ENCODE data around the gene PYGO2. TPM values are rescaled to one million over a fixed set of nuclear protein-coding genes. Genes with fewer than 3 reads are reported as not detected.
A peak's percentile ranks its signal among the peaks of the same experiment; 100 is the strongest.

Gene PYGO2
- total RNA-seq, 2 donors from 2014 or later = 27.4 to 36.0 TPM

GRCh38 chr1:154968731-154969130, 7.1 kb upstream of the PYGO2 start:
- no peak for ATAC-seq
- no peak overlapping the region for H3K4me3 Mint-ChIP-seq
- no peaks in the 10 kb centered on the region for H3K9me3 Mint-ChIP-seq
- no peaks in the 10 kb centered on the region for H3K27me3 Mint-ChIP-seq
- H3K27ac Mint-ChIP-seq = peak overlapping the region; percentile 62 to 86
- peaks cover 3% of the 10 kb centered on the region for H3K36me3 Mint-ChIP-seq
- peaks cover 36 to 40% of the 10 kb centered on the region in 2 donors for H3K4me1 Mint-ChIP-seq (ENCODE audit: low read depth in 2 of 2)
- DNase-seq (ENCODE audit: low spot score) = no peak

- DNase-seq (ENCODE audit: low spot score) = no peak
- Mint-ChIP-seq H3K9me3 (no peaks in the 10 kb centered on the region), H3K27me3 (no peaks in the 10 kb centered on the region), H3K4me1 (ENCODE audit: low read depth in 2 of 2) (peaks cover 37 to 39% of the 10 kb centered on the region in 2 donors), H3K4me3 (no peak overlapping the region), H3K36me3 (peaks cover 6% of the 10 kb centered on the region), H3K27ac (no peak overlapping the region)
- ATAC-seq = no peak
These were observed 5.9 kb upstream of the PYGO2 start for GRCh38 chr1:154967331-154967950.

DNA sequence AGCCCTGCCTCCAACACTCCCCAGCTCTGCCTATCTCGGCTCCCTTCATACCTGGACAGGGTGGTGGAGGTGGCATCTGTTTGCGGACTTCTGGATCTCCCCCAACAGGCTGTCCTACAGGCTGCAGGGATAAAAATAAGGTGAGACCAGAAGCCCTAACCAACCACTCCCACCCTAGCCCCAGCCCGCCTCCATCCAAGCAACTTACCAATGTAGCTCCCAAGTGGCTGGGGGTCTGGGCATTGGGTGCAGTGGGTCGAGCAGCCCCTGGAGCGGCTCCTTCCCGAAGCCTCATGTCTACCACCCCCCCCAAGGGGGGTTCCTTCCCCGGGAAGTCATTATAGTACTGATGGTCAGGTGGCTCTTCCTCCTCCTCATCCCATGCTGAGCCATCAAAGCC, 4.5 kb upstream of the PYGO2 start:
- H3K4me3 Mint-ChIP-seq = no peak overlapping the region
- no peak for DNase-seq (ENCODE audit: low spot score)
- no peak for ATAC-seq
- no peaks in the 10 kb centered on the region for H3K27me3 Mint-ChIP-seq
- no peaks in the 10 kb centered on the region for H3K9me3 Mint-ChIP-seq
- H3K36me3 Mint-ChIP-seq = peaks cover 6% of the 10 kb centered on the region
- H3K27ac Mint-ChIP-seq = no peak overlapping the region
- peaks cover 32 to 34% of the 10 kb centered on the region in 2 donors for H3K4me1 Mint-ChIP-seq (ENCODE audit: low read depth in 2 of 2)

- ATAC-seq (no peak), DNase-seq (ENCODE audit: low spot score) (no peak)
- Mint-ChIP-seq H3K36me3 (peaks cover 6% of the 10 kb centered on the region), H3K27ac (peak overlapping the region in 1 of 2 donors; percentile 12), H3K9me3 (no peaks in the 10 kb centered on the region), H3K4me1 (ENCODE audit: low read depth in 2 of 2) (peaks cover 30 to 35% of the 10 kb centered on the region in 2 donors), H3K4me3 (no peak overlapping the region), H3K27me3 (no peaks in the 10 kb centered on the region)
These were observed 2.8 kb upstream of the PYGO2 start for GRCh38 chr1:154964359-154964758.

GRCh38 chr1:154963643-154964042, 2.1 kb upstream of the PYGO2 start:
- Mint-ChIP-seq H3K4me3 (no peak overlapping the region), H3K9me3 (no peaks in the 10 kb centered on the region), H3K27ac (peak overlapping the region; percentile 12 to 31), H3K36me3 (peaks cover 6% of the 10 kb centered on the region), H3K27me3 (no peaks in the 10 kb centered on the region), H3K4me1 (ENCODE audit: low read depth in 2 of 2) (peaks cover 24 to 29% of the 10 kb centered on the region in 2 donors)
- no peak for DNase-seq (ENCODE audit: low spot score)
- no peak for ATAC-seq

- H3K9me3 Mint-ChIP-seq = no peaks in the 10 kb centered on the region
- H3K4me3 Mint-ChIP-seq = peak overlapping the region; percentile 87
- peaks cover 28 to 29% of the 10 kb centered on the region in 2 donors for H3K4me1 Mint-ChIP-seq (ENCODE audit: low read depth in 2 of 2)
- peaks cover 6% of the 10 kb centered on the region for H3K36me3 Mint-ChIP-seq
- DNase-seq (ENCODE audit: low spot score) = no peak
- H3K27ac Mint-ChIP-seq = peak overlapping the region; percentile 78 to 81
- no peaks in the 10 kb centered on the region for H3K27me3 Mint-ChIP-seq
- ATAC-seq = no peak
These were observed 1.3 kb upstream of the PYGO2 start for GRCh38 chr1:154962795-154963330.

GRCh38 chr1:154962156-154962749, 671 bp upstream of the PYGO2 start:
- H3K9me3 Mint-ChIP-seq = no peaks in the 10 kb centered on the region
- peaks cover 28 to 29% of the 10 kb centered on the region in 2 donors for H3K4me1 Mint-ChIP-seq (ENCODE audit: low read depth in 2 of 2)
- H3K27ac Mint-ChIP-seq = peak overlapping the region; percentile 78 to 81
- no peaks in the 10 kb centered on the region for H3K27me3 Mint-ChIP-seq
- DNase-seq (ENCODE audit: low spot score) = no peak
- ATAC-seq = peak in 1 of 2 donors; percentile 9
- peaks cover 6% of the 10 kb centered on the region for H3K36me3 Mint-ChIP-seq
- H3K4me3 Mint-ChIP-seq = peak overlapping the region; percentile 87

- no peak for DNase-seq (ENCODE audit: low spot score)
- ATAC-seq = no peak
These were observed 991 bp downstream of the PYGO2 start for GRCh38 chr1:154960446-154961136.

GRCh38 chr1:154959426-154959780, 2.2 kb downstream of the PYGO2 start:
- H3K4me1 Mint-ChIP-seq (ENCODE audit: low read depth in 2 of 2) = peaks cover 45 to 51% of the 10 kb centered on the region in 2 donors
- DNase-seq (ENCODE audit: low spot score) (no peak), ATAC-seq (no peak)
- peak overlapping the region; percentile 88 for H3K4me3 Mint-ChIP-seq
- H3K36me3 Mint-ChIP-seq = peaks cover 6% of the 10 kb centered on the region
- H3K27ac Mint-ChIP-seq = no peak overlapping the region
- H3K27me3 Mint-ChIP-seq = no peaks in the 10 kb centered on the region
- no peaks in the 10 kb centered on the region for H3K9me3 Mint-ChIP-seq

More at GRCh38 chr1:154960446-154961136, 991 bp downstream of the PYGO2 start:
- no peaks in the 10 kb centered on the region for H3K9me3 Mint-ChIP-seq
- H3K27me3 Mint-ChIP-seq = no peaks in the 10 kb centered on the region
- peak overlapping the region; percentile 88 for H3K4me3 Mint-ChIP-seq
- peaks cover 36 to 39% of the 10 kb centered on the region in 2 donors for H3K4me1 Mint-ChIP-seq (ENCODE audit: low read depth in 2 of 2)
- peaks cover 6% of the 10 kb centered on the region for H3K36me3 Mint-ChIP-seq
- peak overlapping the region; percentile 81 to 84 for H3K27ac Mint-ChIP-seq

- Mint-ChIP-seq H3K9me3 (no peaks in the 10 kb centered on the region), H3K27me3 (no peaks in the 10 kb centered on the region), H3K4me1 (ENCODE audit: low read depth in 2 of 2) (peaks cover 48 to 54% of the 10 kb centered on the region in 2 donors), H3K36me3 (peaks cover 4% of the 10 kb centered on the region), H3K27ac (no peak overlapping the region), H3K4me3 (peak overlapping the region; percentile 17)
- DNase-seq (ENCODE audit: low spot score) (no peak), ATAC-seq (no peak)
These were observed 2.7 kb downstream of the PYGO2 start for GRCh38 chr1:154958681-154959425.

GRCh38 chr1:154958036-154958435, 3.5 kb downstream of the PYGO2 start:
- H3K4me1 Mint-ChIP-seq (ENCODE audit: low read depth in 2 of 2) = peaks cover 51 to 56% of the 10 kb centered on the region in 2 donors
- H3K27ac Mint-ChIP-seq = peak overlapping the region in 1 of 2 donors; percentile 94
- no peak overlapping the region for H3K4me3 Mint-ChIP-seq
- H3K27me3 Mint-ChIP-seq = no peaks in the 10 kb centered on the region
- H3K9me3 Mint-ChIP-seq = no peaks in the 10 kb centered on the region
- no peaks in the 10 kb centered on the region for H3K36me3 Mint-ChIP-seq
- DNase-seq (ENCODE audit: low spot score) (no peak), ATAC-seq (no peak)

DNA sequence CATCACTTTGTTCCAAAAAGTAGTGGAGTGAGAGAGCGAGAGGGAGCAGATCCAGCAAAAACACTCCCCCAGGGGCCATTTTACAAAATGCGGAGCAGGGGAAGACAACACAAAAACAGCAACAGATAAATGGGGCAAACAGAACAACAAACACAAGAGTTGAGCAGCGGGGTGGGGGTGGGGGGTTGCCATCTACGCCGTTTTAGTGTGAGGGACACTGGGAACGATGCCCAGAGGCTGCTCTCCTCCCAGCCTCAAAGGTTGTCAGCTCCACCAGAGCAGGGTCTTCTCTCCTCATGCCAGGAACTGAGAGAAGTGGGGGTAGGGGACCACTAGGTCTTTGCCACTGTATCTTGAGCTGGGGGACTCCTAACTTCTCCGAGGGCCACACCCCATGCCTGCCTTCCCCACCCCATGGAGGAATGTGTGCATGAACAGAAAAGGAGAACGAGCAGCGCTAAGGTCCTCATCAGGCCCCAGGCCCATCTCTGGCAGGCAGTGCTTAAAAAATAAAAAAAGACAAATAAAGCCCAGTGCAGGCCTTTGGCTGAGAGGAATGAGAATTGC, 4.4 kb downstream of the PYGO2 start:
- Mint-ChIP-seq H3K36me3 (no peaks in the 10 kb centered on the region), H3K4me3 (peak overlapping the region; percentile 99), H3K9me3 (no peaks in the 10 kb centered on the region), H3K27ac (peak overlapping the region in 1 of 2 donors; percentile 94), H3K4me1 (ENCODE audit: low read depth in 2 of 2) (peaks cover 53 to 57% of the 10 kb centered on the region in 2 donors), H3K27me3 (no peaks in the 10 kb centered on the region)
- no peak for ATAC-seq
- no peak for DNase-seq (ENCODE audit: low spot score)

GRCh38 chr1:154956544-154956941, 5.0 kb downstream of the PYGO2 start:
- Mint-ChIP-seq H3K9me3 (no peaks in the 10 kb centered on the region), H3K27me3 (no peaks in the 10 kb centered on the region), H3K27ac (peak overlapping the region; percentile 90 to 94), H3K4me1 (ENCODE audit: low read depth in 2 of 2) (peaks cover 55 to 60% of the 10 kb centered on the region in 2 donors), H3K36me3 (no peaks in the 10 kb centered on the region), H3K4me3 (peak overlapping the region; percentile 99)
- ATAC-seq = no peak
- DNase-seq (ENCODE audit: low spot score) = no peak
